ENCODE data around the gene LRRK1.

DNA sequence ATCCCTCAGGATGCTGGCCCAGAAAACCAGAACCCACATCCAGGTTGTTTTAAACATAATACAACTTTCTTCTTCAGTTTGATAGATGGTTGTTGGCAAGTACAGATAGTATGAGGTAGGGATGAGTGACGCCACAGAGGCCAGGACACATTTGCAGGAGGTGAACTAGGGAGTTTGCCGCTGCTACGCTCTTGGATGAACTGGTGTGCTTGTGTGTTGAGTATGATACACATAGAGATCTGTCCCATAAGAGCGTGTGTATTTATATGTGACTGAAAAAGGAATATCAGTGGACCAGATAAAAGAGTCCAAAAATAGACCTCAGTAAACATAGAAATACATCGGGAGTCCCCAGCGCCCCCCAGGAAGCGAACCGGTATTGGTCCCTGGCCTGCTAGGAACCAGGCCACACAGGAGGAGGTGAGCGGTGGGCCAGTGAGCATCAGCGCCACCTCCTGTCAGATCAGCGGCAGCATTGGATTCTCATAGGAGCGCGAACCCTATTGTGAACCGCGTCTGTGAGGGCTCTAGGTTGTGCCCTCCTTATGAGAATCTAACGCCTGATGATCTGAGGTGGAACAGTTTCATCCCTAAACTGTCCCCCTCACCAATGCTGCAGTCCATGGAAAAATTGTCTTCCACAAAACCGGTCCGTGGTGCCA, 98.1 kb downstream of the LRRK1 start:
- TF ChIP-seq, protein P1, sequence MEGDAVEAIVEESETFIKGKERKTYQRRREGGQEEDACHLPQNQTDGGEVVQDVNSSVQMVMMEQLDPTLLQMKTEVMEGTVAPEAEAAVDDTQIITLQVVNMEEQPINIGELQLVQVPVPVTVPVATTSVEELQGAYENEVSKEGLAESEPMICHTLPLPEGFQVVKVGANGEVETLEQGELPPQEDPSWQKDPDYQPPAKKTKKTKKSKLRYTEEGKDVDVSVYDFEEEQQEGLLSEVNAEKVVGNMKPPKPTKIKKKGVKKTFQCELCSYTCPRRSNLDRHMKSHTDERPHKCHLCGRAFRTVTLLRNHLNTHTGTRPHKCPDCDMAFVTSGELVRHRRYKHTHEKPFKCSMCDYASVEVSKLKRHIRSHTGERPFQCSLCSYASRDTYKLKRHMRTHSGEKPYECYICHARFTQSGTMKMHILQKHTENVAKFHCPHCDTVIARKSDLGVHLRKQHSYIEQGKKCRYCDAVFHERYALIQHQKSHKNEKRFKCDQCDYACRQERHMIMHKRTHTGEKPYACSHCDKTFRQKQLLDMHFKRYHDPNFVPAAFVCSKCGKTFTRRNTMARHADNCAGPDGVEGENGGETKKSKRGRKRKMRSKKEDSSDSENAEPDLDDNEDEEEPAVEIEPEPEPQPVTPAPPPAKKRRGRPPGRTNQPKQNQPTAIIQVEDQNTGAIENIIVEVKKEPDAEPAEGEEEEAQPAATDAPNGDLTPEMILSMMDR (conservative IDR thresholded peaks at IDR 0.05 in 1 of 2, IDR thresholded peaks at IDR 0.05 in 1 of 2; ENCODE audit: extremely low read depth in 1 of 2, insufficient read depth in 1 of 2, low read depth in 1 of 2, low read length in 2 of 2), result no peak
- no peak for TF ChIP-seq EZH2 (IDR thresholded peaks at IDR 0.05; ENCODE audit: borderline replicate concordance, low read length)

Data from mammary epithelial cell (primary cell).